T-helper 17 cell (primary cell): ENCODE measurements around the gene GOSR2. TPM values are rescaled to one million over a fixed set of nuclear protein-coding genes. Genes with fewer than 3 reads are reported as not detected.
"Not testable (repeated sequence)": the region's sequence is repeated elsewhere in the genome, so short reads cannot be mapped to it uniquely, and the experiment has no call there.

Experiments
- ATAC-seq: fragments of 150-1000 bp; cut with Tn5 transposase; 2 replicates; pipeline ENCODE4 v1.10.0; 2021; ENCODE audit warnings: mild to moderate bottlenecking, moderate library complexity
- DNase-seq, 3 donors: peaks; one replicate each; pipeline versions ENCODE4 v3.0.0 to v3.0.0-alpha.2; 2020 to 2021
- H3K9me3 ChIP-seq: one replicate; pipeline ENCODE4 v1.7.0; 2013; ENCODE audit warnings: low read length, mild to moderate bottlenecking; ENCODE audit not compliant: control insufficient read depth, poor library complexity, severe bottlenecking
- H3K27ac Mint-ChIP-seq: one replicate; pipeline ENCODE4 v1.8.0; 2022; ENCODE audit warnings: mild to moderate bottlenecking, moderate library complexity, mixed read lengths
- H3K27me3 Mint-ChIP-seq: one replicate; pipeline ENCODE4 v1.8.0; 2022; ENCODE audit warnings: mixed read lengths
- H3K36me3 Mint-ChIP-seq: one replicate; pipeline ENCODE4 v1.8.0; 2022; ENCODE audit warnings: low read depth, mixed read lengths
- H3K4me1 Mint-ChIP-seq: one replicate; pipeline ENCODE4 v1.8.0; 2022; ENCODE audit warnings: mild to moderate bottlenecking, mixed read lengths
- H3K4me3 Mint-ChIP-seq: one replicate; pipeline ENCODE4 v1.8.0; 2022; ENCODE audit warnings: mild to moderate bottlenecking, moderate library complexity, mixed read lengths
- total RNA-seq, 4 donors: library from RNA in 2 of 4; stranded (reverse) in 2 of 4; gene quantifications; one replicate each; pipeline ENCODE4 v1.2.3 and lab custom pipeline; 2022 to 2026

Gene GOSR2
- total RNA-seq, 2 donors from 2014 or later = 54.5 to 57.9 TPM

DNA sequence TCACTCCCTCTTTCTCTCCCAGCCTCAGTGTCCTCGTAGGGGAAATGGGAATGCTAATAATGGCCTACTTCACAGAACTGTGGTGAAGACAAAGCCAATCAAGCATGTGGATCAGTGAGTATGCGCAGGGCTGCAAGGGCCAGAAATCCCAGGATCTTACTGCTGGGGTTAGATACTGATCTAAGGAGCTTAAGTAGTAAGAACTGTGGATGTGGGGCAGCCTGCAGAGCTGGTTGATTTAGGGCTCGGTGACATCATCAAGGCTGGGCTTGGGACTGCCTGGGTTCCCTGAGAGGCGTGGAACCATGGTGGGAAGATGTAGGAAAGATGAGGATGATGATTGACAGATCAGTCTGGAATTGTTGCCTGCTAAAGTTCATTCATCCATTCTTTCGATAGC, 25.6 kb downstream of the GOSR2 start:
- no peak overlapping the region for H3K4me3 Mint-ChIP-seq
- H3K9me3 ChIP-seq = no peaks in the 10 kb centered on the region
- no peaks in the 10 kb centered on the region for H3K36me3 Mint-ChIP-seq
- DNase-seq (no peak), ATAC-seq (no peak)
- H3K4me1 Mint-ChIP-seq = peaks cover 13% of the 10 kb centered on the region
- no peak overlapping the region for H3K27ac Mint-ChIP-seq
- no peaks in the 10 kb centered on the region for H3K27me3 Mint-ChIP-seq

GRCh38 chr17:46949291-46950174, 26.6 kb downstream of the GOSR2 start:
- DNase-seq (no peak), ATAC-seq (no peak)
- H3K27ac Mint-ChIP-seq = no peak overlapping the region
- peaks cover 6% of the 10 kb centered on the region for H3K4me1 Mint-ChIP-seq
- H3K36me3 Mint-ChIP-seq = no peaks in the 10 kb centered on the region
- no peak overlapping the region for H3K4me3 Mint-ChIP-seq
- H3K27me3 Mint-ChIP-seq = no peaks in the 10 kb centered on the region
- H3K9me3 ChIP-seq = no peaks in the 10 kb centered on the region

- no peak overlapping the region for H3K4me3 Mint-ChIP-seq
- DNase-seq (no peak), ATAC-seq (no peak)
- H3K27ac Mint-ChIP-seq = no peak overlapping the region
- no peaks in the 10 kb centered on the region for H3K9me3 ChIP-seq
- peaks cover 6% of the 10 kb centered on the region for H3K4me1 Mint-ChIP-seq
- no peaks in the 10 kb centered on the region for H3K27me3 Mint-ChIP-seq
- H3K36me3 Mint-ChIP-seq = peaks cover 2% of the 10 kb centered on the region
These were observed 27.5 kb downstream of the GOSR2 start for GRCh38 chr17:46950342-46950996.

DNA sequence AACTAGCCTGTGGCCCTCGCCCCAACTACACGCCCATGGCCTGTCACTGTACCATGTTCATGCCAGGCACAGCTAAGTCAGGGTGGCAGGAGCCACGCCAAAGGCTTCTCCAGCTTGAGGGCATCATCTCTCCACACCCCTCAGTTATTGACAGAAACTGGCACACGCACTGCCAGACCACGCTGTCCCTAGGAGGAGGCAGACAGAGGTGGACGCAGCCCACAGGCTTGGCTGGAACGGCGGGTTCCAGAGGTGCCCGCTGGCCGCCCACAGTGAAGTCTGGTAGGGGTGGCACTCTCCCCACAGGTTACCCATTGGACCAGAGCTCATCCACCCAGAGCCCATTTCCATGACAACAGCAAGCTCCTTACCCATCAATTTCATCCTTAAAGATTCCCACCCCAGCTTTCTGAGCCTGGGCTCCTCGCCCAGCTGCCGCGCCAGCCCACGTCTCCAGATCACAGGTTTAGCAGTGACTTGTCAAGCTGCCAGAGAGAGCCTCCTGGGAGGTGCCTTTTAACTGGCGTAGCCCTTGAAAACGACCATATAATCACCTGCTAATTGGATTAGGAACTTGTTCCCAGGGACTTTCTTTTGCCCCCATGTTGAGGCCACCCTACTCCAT, 28.1 kb downstream of the GOSR2 start:
- ATAC-seq = no peak

DNA sequence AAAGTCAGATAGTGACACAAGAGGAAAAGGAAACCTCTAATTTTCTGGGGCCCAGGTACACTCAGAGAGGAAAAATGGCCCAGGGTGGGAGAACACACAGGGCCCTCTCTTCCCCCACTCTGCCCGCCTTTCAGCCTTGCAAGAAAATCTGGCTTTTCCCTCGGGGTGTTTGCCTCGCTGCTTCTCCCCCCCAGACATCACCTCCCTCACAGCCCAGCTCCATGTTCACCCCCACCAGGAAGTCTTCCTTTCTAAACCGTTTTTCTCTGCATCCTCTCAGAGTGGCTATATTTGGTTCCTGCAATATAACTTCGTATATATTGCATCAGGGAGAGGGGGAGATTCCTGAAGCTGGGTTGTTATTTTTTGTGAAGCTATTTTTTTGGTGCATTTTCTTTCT, 28.7 kb downstream of the GOSR2 start:
- H3K9me3 ChIP-seq = no peaks in the 10 kb centered on the region
- no peaks in the 10 kb centered on the region for H3K27me3 Mint-ChIP-seq
- peak overlapping the region; percentile 34 for H3K27ac Mint-ChIP-seq
- H3K4me1 Mint-ChIP-seq = peaks cover 6% of the 10 kb centered on the region
- DNase-seq = no peak
- ATAC-seq = no peak
- no peak overlapping the region for H3K4me3 Mint-ChIP-seq
- H3K36me3 Mint-ChIP-seq = peaks cover 6% of the 10 kb centered on the region

More for the DNA sequence above, 28.1 kb downstream of the GOSR2 start:
- H3K36me3 Mint-ChIP-seq = peaks cover 3% of the 10 kb centered on the region
- no peak overlapping the region for H3K27ac Mint-ChIP-seq
- no peaks in the 10 kb centered on the region for H3K9me3 ChIP-seq
- peaks cover 6% of the 10 kb centered on the region for H3K4me1 Mint-ChIP-seq
- no peaks in the 10 kb centered on the region for H3K27me3 Mint-ChIP-seq
- no peak for DNase-seq
- no peak overlapping the region for H3K4me3 Mint-ChIP-seq

- no peaks in the 10 kb centered on the region for H3K27me3 Mint-ChIP-seq
- peaks cover 6% of the 10 kb centered on the region for H3K4me1 Mint-ChIP-seq
- no peak for DNase-seq
- H3K4me3 Mint-ChIP-seq = no peak overlapping the region
- no peaks in the 10 kb centered on the region for H3K9me3 ChIP-seq
- no peak for ATAC-seq
- H3K27ac Mint-ChIP-seq = peak overlapping the region; percentile 34
- H3K36me3 Mint-ChIP-seq = peaks cover 7% of the 10 kb centered on the region
These were observed 29.2 kb downstream of the GOSR2 start for GRCh38 chr17:46952115-46952514.

GRCh38 chr17:46953191-46953590, 30.2 kb downstream of the GOSR2 start:
- H3K27ac Mint-ChIP-seq, H3K4me1 Mint-ChIP-seq, ATAC-seq, H3K4me3 Mint-ChIP-seq, H3K27me3 Mint-ChIP-seq, H3K9me3 ChIP-seq, DNase-seq: not testable (repeated sequence)
- H3K36me3 Mint-ChIP-seq = peaks cover 11% of the 10 kb centered on the region

GRCh38 chr17:46958041-46958591, 35.2 kb downstream of the GOSR2 start:
- H3K4me1 Mint-ChIP-seq = peaks cover 3% of the 10 kb centered on the region
- no peak overlapping the region for H3K27ac Mint-ChIP-seq
- no peaks in the 10 kb centered on the region for H3K9me3 ChIP-seq
- no peak for DNase-seq
- H3K27me3 Mint-ChIP-seq = no peaks in the 10 kb centered on the region
- H3K4me3 Mint-ChIP-seq = no peak overlapping the region
- ATAC-seq = no peak
- H3K36me3 Mint-ChIP-seq = peaks cover 11% of the 10 kb centered on the region

DNA sequence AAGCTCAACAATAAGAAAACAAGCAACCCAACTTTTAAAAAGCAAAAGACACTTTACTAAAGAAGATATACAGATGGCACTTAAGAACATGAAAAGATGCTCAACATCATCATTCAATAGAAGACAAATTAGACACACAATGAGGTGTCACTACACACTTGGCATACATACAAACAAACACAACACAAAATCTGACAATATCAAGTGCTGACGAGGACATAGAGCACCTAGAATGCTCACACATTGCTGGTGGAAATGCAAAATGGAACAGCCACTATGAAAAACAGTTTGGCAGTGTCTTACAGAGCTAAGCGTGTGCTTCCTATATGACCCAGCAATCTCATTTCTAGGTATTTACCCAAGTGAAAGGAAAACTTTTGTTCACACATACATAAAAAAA, 37.2 kb downstream of the GOSR2 start:
- peaks cover 4% of the 10 kb centered on the region for H3K27me3 Mint-ChIP-seq
- no peak overlapping the region for H3K4me3 Mint-ChIP-seq
- DNase-seq (no peak), ATAC-seq (no peak)
- H3K36me3 Mint-ChIP-seq = peaks cover 11% of the 10 kb centered on the region
- no peak overlapping the region for H3K27ac Mint-ChIP-seq
- no peaks in the 10 kb centered on the region for H3K9me3 ChIP-seq
- peaks cover 3% of the 10 kb centered on the region for H3K4me1 Mint-ChIP-seq

GRCh38 chr17:46962374-46962790, 39.4 kb downstream of the GOSR2 start:
- DNase-seq = no peak
- peaks cover 4% of the 10 kb centered on the region for H3K27me3 Mint-ChIP-seq
- no peak overlapping the region for H3K27ac Mint-ChIP-seq
- H3K4me1 Mint-ChIP-seq = peaks cover 3% of the 10 kb centered on the region
- ATAC-seq = no peak
- H3K4me3 Mint-ChIP-seq = no peak overlapping the region
- H3K9me3 ChIP-seq = no peaks in the 10 kb centered on the region
- H3K36me3 Mint-ChIP-seq = peaks cover 8% of the 10 kb centered on the region

DNA sequence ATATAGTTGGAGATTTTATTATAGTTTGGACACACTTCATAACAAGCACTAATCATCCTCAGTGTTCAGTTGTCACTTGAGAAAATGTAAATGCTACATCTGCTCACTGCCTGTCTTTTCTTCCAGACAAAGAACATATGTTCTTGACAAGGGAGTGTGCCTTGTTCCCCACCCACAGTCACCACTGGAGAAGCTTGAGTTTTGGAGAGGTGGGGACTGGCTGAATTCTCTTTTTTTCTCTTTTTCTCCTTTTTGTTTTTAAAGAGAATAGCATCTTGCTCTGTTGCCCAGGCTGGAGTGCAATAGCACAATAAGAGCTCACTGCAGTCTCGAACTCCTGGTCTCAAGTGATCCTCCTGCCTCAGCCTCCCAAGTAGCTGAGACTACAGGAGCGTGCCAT, 40.6 kb downstream of the GOSR2 start:
- peaks cover 3% of the 10 kb centered on the region for H3K4me1 Mint-ChIP-seq
- no peaks in the 10 kb centered on the region for H3K9me3 ChIP-seq
- H3K4me3 Mint-ChIP-seq = no peak overlapping the region
- DNase-seq = no peak
- no peak for ATAC-seq
- peaks cover 11% of the 10 kb centered on the region for H3K36me3 Mint-ChIP-seq
- H3K27me3 Mint-ChIP-seq = peaks cover 4% of the 10 kb centered on the region
- H3K27ac Mint-ChIP-seq = no peak overlapping the region

- H3K27ac Mint-ChIP-seq = no peak overlapping the region
- peaks cover 3% of the 10 kb centered on the region for H3K4me1 Mint-ChIP-seq
- peaks cover 13% of the 10 kb centered on the region for H3K36me3 Mint-ChIP-seq
- ATAC-seq = no peak
- no peak for DNase-seq
- no peak overlapping the region for H3K4me3 Mint-ChIP-seq
- H3K9me3 ChIP-seq = no peaks in the 10 kb centered on the region
- H3K27me3 Mint-ChIP-seq = peaks cover 4% of the 10 kb centered on the region
These were observed 41.6 kb downstream of the GOSR2 start for GRCh38 chr17:46964315-46965265.
